Type B pancreatic cell (in vitro differentiated cells): ENCODE results near the gene ERC2. TPM values are rescaled to one million over a fixed set of nuclear protein-coding genes. Genes with fewer than 3 reads are reported as not detected.
A peak's percentile ranks its signal among the peaks of the same experiment; 100 is the strongest.
"Not testable (repeated sequence)": the region's sequence is repeated elsewhere in the genome, so short reads cannot be mapped to it uniquely, and the experiment has no call there.

ENCODE experiments used
- DNase-seq: peaks from one replicate; pipeline ENCODE4 v3.0.0; 2021; ENCODE audit warnings: mixed read lengths; ENCODE audit not compliant: unreplicated experiment; ENCODE audit errors: extremely low spot score
- H3K27ac Mint-ChIP-seq: 2 replicates; pipeline ENCODE4 v1.8.0; 2021; ENCODE audit warnings: mild to moderate bottlenecking, mixed read lengths
- H3K27me3 Mint-ChIP-seq: 2 replicates; pipeline ENCODE4 v1.8.0; 2021; ENCODE audit warnings: mixed read lengths
- H3K36me3 Mint-ChIP-seq: 2 replicates; pipeline ENCODE4 v1.8.0; 2021; ENCODE audit warnings: mixed read lengths
- H3K4me1 Mint-ChIP-seq: one replicate; pipeline ENCODE4 v1.8.0; 2021; ENCODE audit warnings: mixed read lengths; ENCODE audit not compliant: unreplicated experiment
- H3K4me3 Mint-ChIP-seq: 2 replicates; pipeline ENCODE4 v1.8.0; 2021; ENCODE audit warnings: mild to moderate bottlenecking, mixed read lengths
- H3K9me3 Mint-ChIP-seq: 2 replicates; pipeline ENCODE4 v1.8.0; 2021; ENCODE audit warnings: mixed read lengths
- total RNA-seq: library from RNA; stranded (reverse); gene quantifications from 2 replicates; pipeline ENCODE4 v1.2.1, GENCODE V29; 2021; ENCODE audit warnings: low replicate concordance
- TF ChIP-seq, protein P1 (sequence below): fragments of 200-600 bp; sonication (generic); conservative IDR thresholded peaks from 2 replicates; pipeline ENCODE4 v1.5.0; 2021; ENCODE audit warnings: antibody characterized with exemption, mild to moderate bottlenecking

Gene ERC2
- total RNA-seq, 1 donor from 2014 or later, result 6.1 TPM

GRCh38 chr3:56042326-56042951 lies 425.8 kb downstream of the ERC2 start:
- H3K4me3 Mint-ChIP-seq, result no peak overlapping the region
- DNase-seq, result no peak
- peaks cover 23% of the 10 kb centered on the region for H3K4me1 Mint-ChIP-seq
- peaks cover 3% of the 10 kb centered on the region for H3K36me3 Mint-ChIP-seq
- H3K27me3 Mint-ChIP-seq, result peaks cover 19% of the 10 kb centered on the region
- H3K27ac Mint-ChIP-seq, result no peak overlapping the region
- TF ChIP-seq, protein P1, sequence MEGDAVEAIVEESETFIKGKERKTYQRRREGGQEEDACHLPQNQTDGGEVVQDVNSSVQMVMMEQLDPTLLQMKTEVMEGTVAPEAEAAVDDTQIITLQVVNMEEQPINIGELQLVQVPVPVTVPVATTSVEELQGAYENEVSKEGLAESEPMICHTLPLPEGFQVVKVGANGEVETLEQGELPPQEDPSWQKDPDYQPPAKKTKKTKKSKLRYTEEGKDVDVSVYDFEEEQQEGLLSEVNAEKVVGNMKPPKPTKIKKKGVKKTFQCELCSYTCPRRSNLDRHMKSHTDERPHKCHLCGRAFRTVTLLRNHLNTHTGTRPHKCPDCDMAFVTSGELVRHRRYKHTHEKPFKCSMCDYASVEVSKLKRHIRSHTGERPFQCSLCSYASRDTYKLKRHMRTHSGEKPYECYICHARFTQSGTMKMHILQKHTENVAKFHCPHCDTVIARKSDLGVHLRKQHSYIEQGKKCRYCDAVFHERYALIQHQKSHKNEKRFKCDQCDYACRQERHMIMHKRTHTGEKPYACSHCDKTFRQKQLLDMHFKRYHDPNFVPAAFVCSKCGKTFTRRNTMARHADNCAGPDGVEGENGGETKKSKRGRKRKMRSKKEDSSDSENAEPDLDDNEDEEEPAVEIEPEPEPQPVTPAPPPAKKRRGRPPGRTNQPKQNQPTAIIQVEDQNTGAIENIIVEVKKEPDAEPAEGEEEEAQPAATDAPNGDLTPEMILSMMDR, result peak; percentile 79
- peaks cover 5% of the 10 kb centered on the region for H3K9me3 Mint-ChIP-seq

- TF ChIP-seq, protein P1, result no peak
- H3K4me1 Mint-ChIP-seq, result peaks cover 7% of the 10 kb centered on the region
- peaks cover 5% of the 10 kb centered on the region for H3K9me3 Mint-ChIP-seq
- no peak for DNase-seq
- peaks cover 10% of the 10 kb centered on the region for H3K27me3 Mint-ChIP-seq
- H3K36me3 Mint-ChIP-seq, result no peaks in the 10 kb centered on the region
- no peak overlapping the region for H3K4me3 Mint-ChIP-seq
- H3K27ac Mint-ChIP-seq, result no peak overlapping the region
Measured at GRCh38 chr3:56025326-56025725, 442.9 kb downstream of the ERC2 start.

GRCh38 chr3:56023546-56023945 lies 444.7 kb downstream of the ERC2 start:
- H3K27ac Mint-ChIP-seq, result no peak overlapping the region
- H3K27me3 Mint-ChIP-seq, result peaks cover 10% of the 10 kb centered on the region
- H3K9me3 Mint-ChIP-seq, result peaks cover 5% of the 10 kb centered on the region
- H3K36me3 Mint-ChIP-seq, result no peaks in the 10 kb centered on the region
- peaks cover 7% of the 10 kb centered on the region for H3K4me1 Mint-ChIP-seq
- H3K4me3 Mint-ChIP-seq, result no peak overlapping the region
- TF ChIP-seq, protein P1, result no peak
- DNase-seq, result no peak

DNA sequence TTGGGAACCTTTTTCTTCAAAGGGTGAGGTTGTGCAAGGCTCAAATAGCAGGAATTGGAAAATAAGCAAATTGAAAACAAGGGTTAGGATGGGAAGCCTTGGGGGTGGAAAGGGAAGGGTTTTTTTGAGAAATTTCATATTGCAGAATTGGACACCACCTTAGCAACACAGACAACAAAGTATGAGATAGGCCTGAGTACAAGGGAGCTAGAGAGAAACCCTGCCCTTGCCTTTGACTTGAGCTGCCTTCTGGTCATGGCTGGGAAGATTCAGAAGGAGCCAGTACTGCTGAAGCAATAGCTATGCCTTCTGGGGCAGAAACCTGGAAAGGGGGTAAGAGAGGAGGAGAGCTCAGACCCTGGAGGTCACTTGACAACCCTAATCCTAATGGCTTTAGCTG lies 445.6 kb downstream of the ERC2 start:
- Mint-ChIP-seq H3K9me3 (peaks cover 10% of the 10 kb centered on the region), H3K36me3 (no peaks in the 10 kb centered on the region), H3K27ac (no peak overlapping the region), H3K4me3 (no peak overlapping the region), H3K4me1 (peaks cover 7% of the 10 kb centered on the region), H3K27me3 (peaks cover 16% of the 10 kb centered on the region)
- DNase-seq, result no peak
- TF ChIP-seq, protein P1, result no peak

DNA sequence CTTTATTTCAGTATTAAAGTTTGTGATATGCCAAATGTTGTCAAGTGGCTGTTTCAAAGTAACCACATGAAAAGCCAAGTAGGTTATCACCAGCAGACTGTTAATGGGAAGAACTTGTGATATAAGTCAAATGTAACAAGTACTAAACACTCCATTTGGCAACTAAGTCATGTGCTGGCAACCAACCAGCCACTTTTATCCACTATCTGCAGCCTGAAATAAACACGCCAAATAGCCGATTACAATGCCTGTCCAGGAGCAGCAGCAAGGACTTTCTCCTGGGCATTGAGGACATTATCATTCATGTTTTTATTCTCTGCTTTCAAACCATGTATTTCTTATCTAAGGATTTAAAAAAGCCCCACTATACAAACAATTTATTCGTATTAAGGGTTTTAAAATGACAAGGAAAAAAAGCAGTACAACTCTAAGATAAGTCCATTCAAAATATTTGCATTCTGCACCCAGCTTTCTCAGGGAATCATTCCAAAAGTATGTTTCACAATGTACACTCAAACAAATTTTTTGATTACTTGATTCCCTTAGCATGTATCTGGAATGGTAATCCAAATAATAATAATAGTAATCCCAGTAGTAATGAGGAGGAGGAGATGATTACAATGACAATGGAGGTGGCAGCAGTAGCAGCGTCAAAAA lies 448.6 kb downstream of the ERC2 start:
- H3K9me3 Mint-ChIP-seq, result peaks cover 4% of the 10 kb centered on the region
- H3K4me3 Mint-ChIP-seq, result no peak overlapping the region
- H3K4me1 Mint-ChIP-seq, result no peaks in the 10 kb centered on the region
- DNase-seq, result no peak
- TF ChIP-seq, protein P1, result no peak
- H3K36me3 Mint-ChIP-seq, result no peaks in the 10 kb centered on the region
- H3K27me3 Mint-ChIP-seq, result peaks cover 15% of the 10 kb centered on the region
- no peak overlapping the region for H3K27ac Mint-ChIP-seq

DNA sequence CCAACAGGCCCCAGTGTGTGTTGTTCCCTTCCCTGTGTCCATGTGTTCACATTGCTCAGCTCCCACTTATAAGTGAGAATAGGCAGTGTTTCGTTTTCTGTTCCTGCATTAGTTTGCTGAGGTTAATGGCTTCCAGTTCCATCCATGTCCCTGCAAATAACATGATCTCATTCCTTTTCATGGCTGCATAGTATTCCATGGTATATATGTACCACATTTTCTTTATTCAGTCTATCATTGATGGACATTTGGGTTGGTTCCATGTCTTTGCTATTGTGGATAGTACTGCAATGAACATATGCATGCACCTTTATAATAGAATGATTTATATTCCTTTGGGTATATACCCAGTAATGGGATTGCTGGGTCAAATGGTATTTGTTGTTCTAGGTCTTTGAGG lies 452.9 kb downstream of the ERC2 start:
- H3K36me3 Mint-ChIP-seq, DNase-seq, H3K9me3 Mint-ChIP-seq, H3K27ac Mint-ChIP-seq, H3K4me3 Mint-ChIP-seq, H3K4me1 Mint-ChIP-seq: not testable (repeated sequence)
- H3K27me3 Mint-ChIP-seq, result peaks cover 11% of the 10 kb centered on the region
